Measurements from ENCODE around the gene FTL.

FTL gene

DNA sequence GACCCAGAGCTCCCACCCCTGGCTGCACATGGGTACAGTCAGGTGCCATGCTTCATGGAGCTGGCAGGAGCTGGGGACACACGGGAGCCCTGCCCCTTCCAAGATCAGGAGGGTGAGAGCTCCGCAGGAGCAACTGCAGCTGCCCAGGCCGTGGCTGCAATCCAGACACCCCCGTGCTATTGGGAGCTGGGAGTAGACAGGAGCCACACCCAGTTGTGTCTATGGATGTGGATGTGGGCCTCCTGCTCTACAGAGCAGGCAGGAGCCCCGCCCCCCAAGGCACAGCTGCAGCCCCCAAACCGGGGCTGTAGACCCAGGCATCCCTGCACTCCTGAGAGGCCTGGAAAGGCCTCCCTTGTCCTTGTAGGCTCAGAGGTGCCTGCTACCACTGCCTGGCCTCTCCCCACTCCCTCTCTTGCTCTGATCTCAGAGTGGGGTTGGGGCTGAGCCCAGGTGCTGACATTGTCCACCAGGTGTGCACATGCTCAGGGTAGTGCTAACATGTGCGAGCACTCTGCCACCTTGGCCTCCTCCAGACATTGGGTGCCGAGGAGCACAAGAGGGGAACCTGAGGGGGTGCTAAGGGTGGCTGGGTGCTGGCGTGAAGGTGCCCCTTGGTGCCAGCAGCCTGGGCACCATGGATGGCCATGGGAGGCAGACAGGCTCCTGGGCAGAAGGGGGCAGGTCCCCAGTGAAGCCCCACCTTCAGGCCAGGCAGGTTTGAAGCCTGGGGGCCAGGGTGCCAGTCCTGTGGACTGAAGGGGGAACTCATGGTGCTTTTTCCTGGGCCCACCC lies 18.4 kb upstream of the FTL start:
- DNase-seq = no peak

DNA sequence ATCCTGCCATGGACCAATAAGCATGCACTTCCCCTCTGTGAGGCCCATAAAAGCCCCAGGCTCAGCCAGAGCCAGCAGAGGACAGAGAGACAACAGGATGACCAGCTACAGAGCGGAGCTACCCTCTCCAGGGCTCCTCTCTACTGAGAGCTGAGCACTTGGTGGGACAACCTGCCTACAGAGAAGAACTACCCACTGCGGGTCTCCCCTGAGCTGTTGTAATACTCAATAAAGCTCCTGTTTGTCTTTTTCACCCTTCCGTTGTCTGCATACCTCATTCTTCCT lies 17.9 kb upstream of the FTL start:
- no peak for DNase-seq

DNA sequence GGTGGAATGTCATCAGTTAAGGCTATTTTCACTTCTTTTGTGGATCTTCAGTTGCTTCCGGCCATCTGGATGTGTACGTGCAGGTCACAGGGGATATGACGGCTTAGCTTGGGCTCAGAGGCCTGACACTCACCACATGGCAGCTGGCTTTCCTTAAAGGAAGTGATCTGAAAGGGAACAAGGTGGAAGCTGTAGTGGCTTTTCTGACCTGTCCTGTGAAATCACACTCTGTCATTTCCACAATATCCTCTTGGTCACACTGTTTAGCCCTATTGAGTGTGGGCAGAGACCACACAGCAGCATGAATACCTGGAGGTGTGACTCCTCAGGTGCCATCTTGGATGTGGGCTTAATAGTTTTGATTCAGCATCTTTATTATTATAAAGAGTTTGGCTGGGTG lies 14.9 kb upstream of the FTL start:
- DNase-seq = no peak

DNA sequence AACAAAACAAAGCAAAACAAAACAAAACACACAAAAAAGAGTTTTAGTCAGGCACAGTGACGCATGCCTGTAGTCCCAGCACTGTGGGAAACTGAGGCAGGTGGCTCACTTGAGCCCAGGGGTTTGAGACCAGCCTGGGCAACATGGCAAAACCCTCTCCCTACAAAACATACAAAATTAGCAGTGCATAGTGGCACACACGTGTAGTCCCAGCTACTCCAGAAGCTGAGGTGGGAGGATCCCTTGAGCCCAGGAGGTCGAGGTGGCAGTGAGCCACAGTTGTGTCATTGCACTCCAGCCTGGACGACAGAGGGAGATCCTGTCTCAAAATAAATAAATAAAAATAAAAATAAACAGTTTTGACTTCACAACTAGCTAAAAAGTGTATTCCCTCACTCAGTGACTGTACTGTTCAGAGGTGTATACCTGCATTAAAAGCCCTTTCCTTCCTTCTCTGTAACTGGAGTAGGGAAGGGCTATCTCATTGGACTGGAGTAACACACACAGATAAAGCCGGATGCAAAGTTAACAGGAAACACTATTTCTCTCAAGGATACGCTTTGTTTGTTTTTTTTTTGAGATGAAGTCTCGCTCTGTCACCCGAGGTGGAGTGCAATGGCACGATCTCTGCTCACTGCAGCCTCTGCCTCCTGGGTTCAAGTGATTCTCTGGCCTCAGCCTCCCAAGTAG lies 14.1 kb upstream of the FTL start:
- DNase-seq = no peak

DNA sequence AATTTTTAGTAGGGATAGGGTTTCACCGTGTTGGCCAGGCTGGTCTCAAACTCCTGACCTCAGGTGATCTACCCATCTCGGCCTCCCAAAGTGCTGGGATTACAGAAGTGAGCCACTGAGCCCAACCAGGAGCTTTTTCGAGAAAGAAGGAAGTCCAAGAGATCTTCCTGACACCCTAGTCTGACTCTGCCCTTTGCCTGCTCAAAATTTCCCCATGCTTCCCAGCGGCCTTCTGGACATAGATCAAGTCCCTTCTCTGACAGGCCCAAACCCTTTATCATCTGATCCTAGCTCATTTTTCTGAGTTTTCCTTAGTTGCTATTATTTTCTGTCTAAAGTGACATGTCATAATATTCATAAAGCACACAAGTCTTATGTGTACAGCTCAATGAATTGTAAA lies 12.0 kb upstream of the FTL start:
- no peak for DNase-seq

DNA sequence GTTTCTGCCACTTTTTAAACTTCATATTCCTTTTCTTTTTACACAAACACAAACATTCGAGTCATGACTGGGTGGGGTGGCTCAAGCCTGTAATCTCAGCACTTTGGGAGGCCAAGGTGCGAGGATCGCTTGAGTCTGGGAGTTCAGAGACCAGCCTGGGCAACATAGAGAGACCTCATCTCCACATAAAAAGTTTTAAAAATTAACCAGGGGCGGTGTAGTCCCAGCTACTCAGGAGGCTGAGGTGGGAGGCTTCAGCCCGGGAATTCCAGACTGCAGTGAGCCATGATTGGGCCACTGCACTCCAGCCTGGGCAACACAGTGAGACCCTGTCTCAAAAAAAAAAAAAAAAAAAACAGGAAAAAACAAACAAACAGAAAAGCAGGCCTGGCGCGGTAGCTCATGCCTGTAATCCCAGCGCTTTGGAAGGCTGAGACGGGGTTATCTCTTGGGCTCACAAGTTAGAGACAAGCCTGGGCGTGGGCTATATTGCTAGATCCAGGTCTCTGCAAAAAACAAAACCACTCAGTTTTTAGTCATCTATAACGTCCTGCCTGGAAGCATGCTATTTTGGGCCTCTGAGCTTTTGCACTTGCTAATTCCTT lies 11.0 kb upstream of the FTL start:
- no peak for DNase-seq

DNA sequence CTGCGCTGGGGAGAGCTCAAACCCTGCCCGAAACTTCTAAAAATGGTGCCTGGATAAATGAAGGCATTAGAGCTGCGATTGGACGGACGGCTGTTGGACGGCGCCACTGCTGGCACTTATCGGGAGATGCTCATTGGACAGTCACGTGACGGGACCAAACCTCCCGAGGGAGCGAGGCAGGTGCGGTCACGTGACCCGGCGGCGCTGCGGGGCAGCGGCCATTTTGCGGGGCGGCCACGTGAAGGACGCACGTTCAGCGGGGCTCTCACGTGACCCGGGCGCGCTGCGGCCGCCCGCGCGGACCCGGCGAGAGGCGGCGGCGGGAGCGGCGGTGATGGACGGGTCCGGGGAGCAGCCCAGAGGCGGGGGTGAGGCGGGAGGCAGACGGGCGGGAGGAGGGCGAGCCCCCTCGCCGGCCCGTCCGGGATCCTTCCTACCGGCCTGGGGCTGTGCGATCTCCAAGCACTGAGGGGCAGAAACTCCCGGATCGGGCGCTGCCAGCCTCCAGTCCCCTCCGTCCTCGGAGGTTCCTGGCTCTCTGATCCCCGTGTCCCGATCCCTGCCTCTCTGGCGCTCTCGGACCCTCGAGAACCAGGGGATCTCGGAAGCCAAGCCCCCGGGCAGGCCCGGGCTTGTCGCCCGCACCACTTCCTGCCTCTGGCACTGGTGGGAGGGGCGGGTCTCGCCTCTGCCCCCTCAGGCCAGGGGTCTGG lies 10.4 kb upstream of the FTL start, which contains the start of gene BAX:
TSS of gene BAX (plus strand) at position 281 of the 713 bp plus-strand sequence. CDS start at position 335, 54 bp downstream.
- peak; percentile 89 for DNase-seq

DNA sequence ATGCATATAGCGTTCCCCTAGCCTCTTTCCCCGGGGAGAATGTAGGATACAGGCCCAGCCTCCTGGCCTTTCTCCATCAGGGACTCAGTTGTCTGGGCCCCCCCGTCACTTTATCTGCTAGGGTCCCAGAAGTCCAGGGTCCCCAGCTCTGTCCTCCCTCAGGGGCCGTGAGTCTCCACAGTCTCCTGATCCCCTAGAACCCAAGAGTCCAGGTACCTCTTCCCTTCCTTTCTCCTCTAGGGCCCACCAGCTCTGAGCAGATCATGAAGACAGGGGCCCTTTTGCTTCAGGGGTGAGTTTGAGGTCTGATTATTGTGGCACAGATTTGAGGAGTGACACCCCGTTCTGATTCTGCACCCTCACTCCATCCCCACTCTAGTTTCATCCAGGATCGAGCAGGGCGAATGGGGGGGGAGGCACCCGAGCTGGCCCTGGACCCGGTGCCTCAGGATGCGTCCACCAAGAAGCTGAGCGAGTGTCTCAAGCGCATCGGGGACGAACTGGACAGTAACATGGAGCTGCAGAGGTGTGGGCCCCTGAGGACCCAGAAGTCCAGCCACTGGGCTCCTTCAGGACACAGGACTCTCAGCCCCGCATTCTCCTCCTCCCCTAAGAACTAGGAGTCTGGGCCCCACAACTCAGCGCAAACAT lies 9.7 kb upstream of the FTL start:
- DNase-seq = no peak

DNA sequence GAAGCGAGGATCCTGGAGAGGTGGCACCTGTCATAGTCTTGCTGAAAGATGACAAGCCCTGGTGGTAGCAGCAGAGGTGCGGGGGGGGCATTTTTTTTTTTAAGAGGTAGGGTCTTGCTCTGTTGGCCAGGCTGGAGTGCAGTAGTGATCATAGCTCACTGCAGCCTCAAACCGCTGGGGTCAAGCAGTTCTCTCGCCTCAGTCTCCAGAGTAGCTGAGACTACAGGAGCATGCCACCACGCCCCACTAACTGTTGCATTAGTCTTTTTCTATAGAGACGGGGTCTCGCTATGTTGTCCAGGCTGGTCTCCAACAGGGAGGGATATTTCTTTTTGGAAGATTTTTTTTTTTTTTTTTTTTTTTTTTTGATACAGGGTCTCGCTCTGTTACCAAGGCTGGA lies 7.1 kb upstream of the FTL start:
- DNase-seq = no peak

DNA sequence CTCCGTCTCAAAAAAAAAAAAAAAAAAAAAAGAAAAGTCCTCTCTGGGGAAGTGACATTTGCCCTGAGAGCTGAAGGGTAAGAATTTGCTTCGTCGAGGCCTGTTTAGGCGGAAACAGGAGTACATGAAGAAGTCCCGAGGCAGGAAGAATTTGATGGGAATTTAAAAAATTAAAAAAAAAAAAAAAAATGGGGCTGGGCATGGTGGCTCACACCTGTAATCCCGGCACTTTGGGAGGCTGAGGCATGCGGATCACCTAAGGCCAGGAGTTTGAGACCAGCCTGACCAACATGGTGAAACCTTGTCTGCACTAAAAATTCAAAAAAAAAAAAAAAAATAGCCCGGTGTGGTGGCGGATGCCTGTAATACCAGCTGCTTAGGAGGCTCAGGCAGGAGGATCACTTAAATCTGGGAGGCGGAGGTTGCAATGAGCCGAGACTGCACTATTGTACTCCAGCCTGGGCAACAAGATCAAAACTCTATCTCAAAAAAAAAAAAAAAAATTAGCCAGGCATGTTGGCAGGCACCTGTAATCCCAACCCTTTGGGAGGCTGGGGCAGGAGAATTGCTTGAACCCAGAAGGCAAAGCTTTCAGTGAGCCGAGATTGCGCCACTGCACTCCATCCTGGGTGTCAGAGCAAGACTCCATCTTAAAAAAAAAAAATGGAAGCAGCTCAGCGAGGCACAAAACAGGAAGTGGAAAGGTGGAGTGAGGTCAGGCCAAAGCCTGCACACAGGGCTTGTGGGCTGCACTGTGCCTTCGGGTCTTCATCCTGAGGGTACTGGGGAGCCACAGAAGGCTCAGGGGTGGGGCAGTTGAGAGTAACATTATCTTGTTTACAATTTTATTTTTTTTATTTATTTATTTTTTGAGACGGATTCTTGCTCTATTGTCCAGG lies 5.5 kb upstream of the FTL start:
- DNase-seq = no peak

DNA sequence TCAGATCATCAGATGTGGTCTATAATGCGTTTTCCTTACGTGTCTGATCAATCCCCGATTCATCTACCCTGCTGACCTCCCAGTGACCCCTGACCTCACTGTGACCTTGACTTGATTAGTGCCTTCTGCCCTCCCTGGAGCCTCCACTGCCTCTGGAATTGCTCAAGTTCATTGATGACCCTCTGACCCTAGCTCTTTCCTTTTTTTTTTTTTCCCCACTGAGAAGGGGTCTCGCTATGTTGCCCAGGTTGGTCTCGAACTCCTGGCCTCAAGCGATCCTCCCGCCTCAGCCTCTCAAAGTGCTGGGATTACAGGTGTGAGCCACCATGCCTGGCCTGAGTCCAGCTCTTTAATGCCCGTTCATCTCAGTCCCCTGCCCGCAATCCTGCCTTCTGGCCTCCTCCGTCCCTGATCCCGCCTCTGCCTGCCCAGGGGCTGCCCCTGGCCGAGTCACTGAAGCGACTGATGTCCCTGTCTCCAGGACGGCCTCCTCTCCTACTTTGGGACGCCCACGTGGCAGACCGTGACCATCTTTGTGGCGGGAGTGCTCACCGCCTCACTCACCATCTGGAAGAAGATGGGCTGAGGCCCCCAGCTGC lies 4.0 kb upstream of the FTL start:
- no peak for DNase-seq

DNA sequence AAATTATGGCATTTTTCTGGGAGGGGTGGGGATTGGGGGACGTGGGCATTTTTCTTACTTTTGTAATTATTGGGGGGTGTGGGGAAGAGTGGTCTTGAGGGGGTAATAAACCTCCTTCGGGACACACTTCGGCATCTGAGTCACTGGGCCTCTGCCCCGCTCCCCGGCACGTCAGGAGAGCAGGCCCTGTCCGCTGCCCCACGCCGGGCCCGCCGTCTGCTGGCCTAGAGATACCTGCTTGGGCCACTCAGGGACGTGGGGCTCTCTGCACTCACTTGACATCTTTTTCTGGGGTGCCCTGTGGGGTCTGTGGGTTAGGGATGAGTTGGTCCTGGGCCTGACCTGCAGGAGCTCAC lies 3.5 kb upstream of the FTL start:
- no peak for DNase-seq

DNA sequence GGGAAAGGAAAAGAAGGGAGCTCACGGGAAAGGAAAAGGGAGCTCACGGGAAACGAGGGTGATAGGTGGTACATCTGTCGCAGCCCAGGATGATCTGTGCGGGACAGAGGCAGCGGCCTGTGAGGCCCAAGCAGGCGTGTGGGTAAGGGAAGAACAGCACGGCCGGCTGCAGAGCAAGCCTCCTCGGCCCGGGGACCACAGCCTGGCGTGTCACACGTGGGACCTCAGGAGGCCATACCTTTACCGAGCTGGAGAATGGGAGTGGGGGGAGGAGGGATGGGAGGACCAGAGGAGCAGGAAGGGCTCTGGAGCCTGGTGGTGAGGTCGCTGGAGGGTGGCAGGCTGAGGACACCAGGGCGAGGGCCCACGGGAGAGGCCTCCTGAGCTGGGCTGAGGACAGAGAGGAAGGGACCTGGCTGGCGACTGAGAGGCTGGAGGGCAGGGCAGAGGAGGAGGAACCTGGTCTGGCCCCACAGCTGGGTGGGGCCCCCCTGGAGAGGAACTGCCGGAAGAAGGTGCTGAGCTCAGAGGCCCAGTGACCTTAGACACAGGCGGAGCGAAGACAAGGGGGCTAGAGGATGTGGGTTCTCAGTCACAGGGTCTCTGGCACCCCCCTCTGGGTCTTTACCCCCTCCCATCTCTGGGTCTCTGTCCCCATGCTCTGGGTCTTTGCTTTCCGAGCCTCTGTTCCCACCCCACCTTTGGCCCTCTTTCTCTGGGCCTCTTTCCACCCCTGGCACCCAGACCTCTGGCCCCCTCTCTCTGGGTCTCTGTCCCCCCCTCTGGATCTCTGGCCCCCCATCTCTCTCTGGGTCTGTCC lies 2.9 kb upstream of the FTL start:
- peak; percentile 39 for DNase-seq

DNA sequence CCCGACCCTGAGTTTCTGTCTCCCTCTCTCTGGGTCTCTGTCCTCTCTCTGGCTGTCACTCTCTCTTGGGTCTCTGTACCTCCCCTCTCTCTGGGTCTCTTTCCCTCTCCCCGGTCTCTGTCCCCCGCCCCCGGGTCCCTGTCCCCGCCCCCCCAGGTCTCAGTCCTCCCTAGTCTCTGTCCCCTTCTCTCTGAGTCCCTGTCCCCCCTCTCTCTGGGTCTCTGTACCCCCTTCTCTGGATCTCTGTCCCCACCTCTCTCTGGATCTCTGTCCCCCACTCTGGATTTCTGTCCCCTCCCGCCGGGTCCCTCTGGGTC lies 2.3 kb upstream of the FTL start:
- no peak for DNase-seq

DNA sequence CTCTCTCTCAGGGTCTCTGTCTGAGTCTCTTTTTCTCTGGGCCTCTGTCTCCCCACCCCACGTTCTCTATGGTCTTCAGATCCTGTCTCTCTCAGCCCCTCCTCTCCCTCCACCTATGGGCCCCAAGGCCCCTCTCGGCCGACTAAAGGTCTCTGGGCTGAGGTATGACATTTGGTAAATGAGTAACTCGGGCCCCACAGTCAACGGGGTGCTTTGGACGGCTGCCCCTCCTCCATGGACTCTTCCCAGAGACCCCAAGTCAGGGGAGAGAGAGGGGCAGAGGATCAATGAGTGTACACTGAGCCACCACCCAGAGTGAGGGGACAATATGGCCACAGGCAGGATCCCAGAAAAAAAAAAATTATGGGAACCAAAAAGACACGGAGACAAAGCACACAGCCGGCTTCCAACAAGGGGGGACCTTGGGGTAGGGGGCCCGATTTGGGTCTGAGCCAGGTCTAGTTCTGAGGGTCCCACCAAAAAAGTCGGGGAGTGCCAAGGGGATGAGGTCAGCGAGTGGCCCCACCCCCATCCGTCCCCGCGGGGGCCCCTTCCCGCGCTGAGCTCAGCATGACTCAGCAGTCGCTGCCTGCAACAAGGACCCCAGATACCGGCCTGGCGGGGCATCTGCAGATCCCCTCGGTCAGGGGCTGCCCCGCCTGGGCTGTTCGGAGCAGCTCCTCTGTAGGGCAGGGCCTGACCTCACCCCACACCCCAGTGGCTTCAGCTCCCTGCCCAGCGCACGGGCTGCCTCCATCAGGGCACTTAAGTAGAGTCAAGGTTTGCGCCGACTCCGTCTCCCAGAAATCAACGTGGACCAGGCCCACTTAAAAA lies 1.5 kb upstream of the FTL start:
- DNase-seq = peak; percentile 70

DNA sequence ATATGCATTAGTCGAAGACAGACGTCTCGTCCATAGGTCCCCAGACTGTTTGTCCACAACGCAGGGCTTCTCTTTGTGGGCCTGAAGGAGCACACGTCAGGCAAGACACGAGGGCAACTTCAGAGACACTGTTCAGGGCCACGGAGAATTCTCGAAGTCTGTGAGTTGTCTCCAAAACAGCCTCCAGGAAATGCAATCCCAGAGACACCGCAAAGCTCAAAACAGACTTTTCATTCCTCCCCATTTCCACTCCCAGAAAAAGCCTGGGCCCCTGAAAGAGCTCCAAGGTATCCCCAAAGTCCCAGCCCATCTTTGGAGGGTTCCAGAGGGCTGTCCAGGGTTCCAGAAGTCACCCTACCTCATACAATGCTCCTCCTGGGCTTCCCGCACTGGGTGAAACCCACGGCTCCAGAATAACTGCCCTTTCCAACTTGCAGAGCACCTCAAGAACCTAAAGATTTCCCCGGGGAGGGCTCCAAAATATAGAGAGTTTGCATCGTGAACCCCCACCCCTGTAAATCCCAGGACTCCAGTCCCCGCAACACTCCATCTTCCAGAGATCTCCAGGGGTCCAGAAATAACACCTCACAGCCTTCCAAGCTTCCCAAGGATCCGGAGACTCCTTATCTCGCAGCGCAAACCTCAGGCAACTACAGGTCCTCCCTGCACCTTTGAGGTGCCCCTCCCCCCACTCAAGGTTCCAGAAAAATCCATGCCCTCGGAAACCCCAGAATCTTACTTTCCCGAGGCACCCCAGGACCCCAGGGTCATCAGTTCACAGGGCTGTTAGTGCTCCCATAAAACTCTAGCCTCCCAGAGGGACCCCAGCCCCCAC lies 687 bp upstream of the FTL start:
- no peak for DNase-seq

DNA sequence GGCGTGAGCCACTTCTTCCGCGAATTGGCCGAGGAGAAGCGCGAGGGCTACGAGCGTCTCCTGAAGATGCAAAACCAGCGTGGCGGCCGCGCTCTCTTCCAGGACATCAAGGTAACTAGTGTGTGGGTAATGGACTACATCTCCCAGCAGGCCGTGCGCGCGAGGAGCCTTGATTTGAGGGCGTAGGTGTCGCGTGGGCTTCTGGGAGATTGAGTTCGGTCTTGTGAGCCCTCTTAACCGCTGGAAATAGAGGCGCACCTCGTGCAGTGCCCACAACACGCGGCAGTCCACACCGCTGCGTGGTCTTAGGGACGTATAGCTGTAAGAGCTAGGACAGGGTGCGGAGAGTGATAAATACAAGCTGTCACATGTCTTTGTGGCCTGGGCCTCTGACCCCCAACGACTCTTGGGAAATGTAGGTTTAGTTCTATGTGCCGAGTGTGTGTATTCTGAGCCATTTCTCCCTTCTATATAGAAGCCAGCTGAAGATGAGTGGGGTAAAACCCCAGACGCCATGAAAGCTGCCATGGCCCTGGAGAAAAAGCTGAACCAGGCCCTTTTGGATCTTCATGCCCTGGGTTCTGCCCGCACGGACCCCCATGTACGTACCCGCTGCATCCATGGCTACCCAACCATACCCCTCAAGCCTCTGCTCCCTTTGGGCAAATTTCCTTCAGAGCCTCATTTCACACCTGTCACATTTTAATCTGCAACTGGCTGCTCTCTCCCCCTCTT lies 864 bp downstream of the FTL start:
- peak; percentile 90 for DNase-seq

Data from activated CD8-positive, alpha-beta memory T cell treated with anti-CD3 and anti-CD28 coated beads, Interleukin-2, amount 50 U/mL, for 4 hours (primary cell).